KMS-11 (cell line): Measurements from ENCODE around the gene UTS2B.

Experiments used
- H2AFZ ChIP-seq: fragments of 200-600 bp; sonication (generic); 2 replicates; pipeline ENCODE4 v1.6.1; 2016; ENCODE audit warnings: antibody characterized with exemption, mixed run types, low read depth
- H3K27ac ChIP-seq: fragments of 200-600 bp; sonication (generic); 2 replicates; pipeline ENCODE4 v1.6.1; 2016; ENCODE audit warnings: mild to moderate bottlenecking, mixed run types
- H3K27me3 ChIP-seq: fragments of 200-600 bp; sonication (generic); 2 replicates; pipeline ENCODE4 v1.6.1; 2017; ENCODE audit warnings: mild to moderate bottlenecking, low read depth, mixed run types, moderate library complexity; ENCODE audit not compliant: insufficient read depth
- H3K36me3 ChIP-seq: fragments of 200-600 bp; sonication (generic); 2 replicates; pipeline ENCODE4 v1.6.1; 2017; ENCODE audit warnings: mild to moderate bottlenecking, mixed run types; ENCODE audit not compliant: insufficient read depth
- H3K4me1 ChIP-seq: fragments of 200-600 bp; sonication (generic); 2 replicates; pipeline ENCODE4 v1.6.1; 2016; ENCODE audit warnings: mild to moderate bottlenecking, low read depth, mixed run types; ENCODE audit not compliant: poor library complexity, severe bottlenecking
- H3K4me2 ChIP-seq: fragments of 200-600 bp; sonication (generic); 2 replicates; pipeline ENCODE4 v1.7.0; 2016; ENCODE audit warnings: mild to moderate bottlenecking, mixed run types
- H3K4me3 ChIP-seq: fragments of 200-600 bp; sonication (generic); IDR thresholded peaks from 2 replicates; pipeline ENCODE4 v1.6.1; 2017; ENCODE audit warnings: low read depth, low read length, mixed read lengths; ENCODE audit not compliant: insufficient read depth
- H3K79me2 ChIP-seq: fragments of 200-600 bp; sonication (generic); 2 replicates; pipeline ENCODE4 v1.6.1; 2016; ENCODE audit warnings: low read depth, mixed run types; ENCODE audit not compliant: insufficient read depth
- H3K9ac ChIP-seq: fragments of 200-600 bp; sonication (generic); 2 replicates; pipeline ENCODE4 v1.6.1; 2016; ENCODE audit warnings: mild to moderate bottlenecking, mixed run types
- H4K20me1 ChIP-seq: fragments of 200-600 bp; sonication (generic); 2 replicates; pipeline ENCODE4 v1.6.1; 2016; ENCODE audit warnings: mild to moderate bottlenecking, mixed run types; ENCODE audit not compliant: insufficient read depth
- CTCF ChIP-seq: fragments of 200-600 bp; sonication (generic); conservative IDR thresholded peaks from 2 replicates; pipeline ENCODE4 v1.6.1; 2017; ENCODE audit warnings: low read depth, mild to moderate bottlenecking, antibody characterized with exemption, low read length, moderate library complexity, mixed read lengths

The UTS2B gene

GRCh38 chr3:191362037-191362436 lies 31.7 kb upstream of the UTS2B start:
- Histone ChIP-seq H3K27ac (no peak overlapping the region), H4K20me1 (no peaks in the 10 kb centered on the region), H3K4me1 (no peaks in the 10 kb centered on the region), H2AFZ (no peak overlapping the region), H3K4me2 (no peak overlapping the region), H3K79me2 (peaks cover 6% of the 10 kb centered on the region; the same call in 1 of the 2 replicates), H3K36me3 (no peaks in the 10 kb centered on the region), H3K9ac (no peak overlapping the region), H3K4me3 (no peak overlapping the region), H3K27me3 (no peaks in the 10 kb centered on the region)
- no peak for TF ChIP-seq CTCF

- H3K36me3 ChIP-seq, result no peaks in the 10 kb centered on the region
- no peak overlapping the region for H2AFZ ChIP-seq
- no peaks in the 10 kb centered on the region for H4K20me1 ChIP-seq
- no peak for TF ChIP-seq CTCF
- no peak overlapping the region for H3K4me3 ChIP-seq
- H3K27ac ChIP-seq, result no peak overlapping the region
- H3K4me1 ChIP-seq, result no peaks in the 10 kb centered on the region
- peaks cover 8% of the 10 kb centered on the region; the same call in 1 of the 2 replicates for H3K79me2 ChIP-seq
- no peak overlapping the region for H3K9ac ChIP-seq
- no peak overlapping the region for H3K4me2 ChIP-seq
- H3K27me3 ChIP-seq, result no peaks in the 10 kb centered on the region
These were observed 31.1 kb upstream of the UTS2B start for GRCh38 chr3:191361456-191361855.

GRCh38 chr3:191360620-191361019 lies 30.3 kb upstream of the UTS2B start:
- Histone ChIP-seq H3K36me3 (no peaks in the 10 kb centered on the region), H3K9ac (no peak overlapping the region), H4K20me1 (no peaks in the 10 kb centered on the region), H3K4me1 (no peaks in the 10 kb centered on the region), H3K4me2 (no peak overlapping the region), H3K27ac (no peak overlapping the region), H2AFZ (no peak overlapping the region), H3K4me3 (no peak overlapping the region), H3K27me3 (no peaks in the 10 kb centered on the region), H3K79me2 (peaks cover 16% of the 10 kb centered on the region; the same call in 1 of the 2 replicates)
- no peak for TF ChIP-seq CTCF

- peaks cover 10% of the 10 kb centered on the region for H3K4me1 ChIP-seq
- H3K9ac ChIP-seq, result no peak overlapping the region
- peaks cover 32% of the 10 kb centered on the region; the same call in 1 of the 2 replicates for H3K79me2 ChIP-seq
- H3K27ac ChIP-seq, result no peak overlapping the region
- H4K20me1 ChIP-seq, result no peaks in the 10 kb centered on the region
- H3K27me3 ChIP-seq, result no peaks in the 10 kb centered on the region
- no peaks in the 10 kb centered on the region for H3K36me3 ChIP-seq
- H2AFZ ChIP-seq, result no peak overlapping the region
- no peak overlapping the region for H3K4me3 ChIP-seq
- H3K4me2 ChIP-seq, result no peak overlapping the region
- no peak for TF ChIP-seq CTCF
These were observed 28.6 kb upstream of the UTS2B start for GRCh38 chr3:191358929-191359328.
